ENCODE measurements around the gene GTF3C5. TPM values are rescaled to one million over a fixed set of nuclear protein-coding genes. Genes with fewer than 3 reads are reported as not detected.

Gene GTF3C5
- total and polyA plus RNA-seq, 2 of the 4 experiments (the other 2 are of a cell fraction): 49.1 to 52.3 TPM

DNA sequence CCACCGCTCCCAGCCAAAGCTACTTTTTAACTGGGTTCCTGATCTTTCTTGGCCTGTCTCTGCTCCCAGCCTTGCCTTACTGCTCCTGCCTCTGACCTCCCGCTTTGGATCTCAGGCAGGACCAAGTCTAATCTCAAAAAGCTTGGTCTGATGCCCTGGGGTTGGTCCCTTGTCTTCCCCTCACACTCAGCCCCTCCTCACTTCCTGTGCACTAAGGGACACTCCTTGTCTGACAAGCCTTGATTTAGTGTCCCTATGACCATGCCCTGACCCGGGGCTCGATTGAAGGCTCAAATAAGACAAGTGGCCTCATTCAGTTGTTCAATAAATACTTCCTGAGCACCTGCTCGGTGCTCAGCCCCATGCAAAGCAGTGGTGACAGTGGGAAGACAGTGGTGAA lies 3.7 kb upstream of the GTF3C5 start:
- Histone ChIP-seq H2BK15ac (ENCODE audit: low read depth, low read length) (no peak overlapping the region), H3K4ac (ENCODE audit: low read depth, low read length) (no peak overlapping the region), H3K14ac (replicated peaks; ENCODE audit: low read depth, low read length) (no peak overlapping the region), H3K36me3 (ENCODE audit: control insufficient read depth, insufficient read depth, low read length) (no peaks in the 10 kb centered on the region), H3K4me3 (ENCODE audit: insufficient read depth, low read depth, low read length) (no peak overlapping the region), H3K18ac (ENCODE audit: low read depth, low read length) (no peak overlapping the region), H3K9ac (ENCODE audit: low read depth, low read length) (no peak overlapping the region), H3K4me1 (ENCODE audit: control insufficient read depth, insufficient read depth, low read length) (peaks cover 6% of the 10 kb centered on the region), H4K91ac (ENCODE audit: insufficient read depth, low read depth, low read length) (no peak overlapping the region), H3K9me3 (ENCODE audit: control insufficient read depth, insufficient read depth, low read length) (no peaks in the 10 kb centered on the region), H2BK120ac (ENCODE audit: low read depth, low read length) (no peak overlapping the region), H2AK5ac (ENCODE audit: low read depth, low read length) (no peak overlapping the region), H2BK5ac (ENCODE audit: low read depth, low read length, poor library complexity, severe bottlenecking) (no peak overlapping the region), H3K79me1 (ENCODE audit: low read depth in 1 of 2, low read length in 2 of 2) (peaks cover 16 to 27% of the 10 kb centered on the region in 2 experiments), H3K23ac (ENCODE audit: low read depth, low read length) (no peak overlapping the region), H3K4me2 (ENCODE audit: low read depth, low read length) (no peak overlapping the region), H4K8ac (ENCODE audit: low read depth in 2 of 2, low read length in 2 of 2) (no peak overlapping the region), H2BK20ac (ENCODE audit: low read depth, low read length) (no peak overlapping the region), H3K27ac (ENCODE audit: insufficient read depth, low read length) (no peak overlapping the region), H4K5ac (ENCODE audit: low read depth, low read length) (no peak overlapping the region), H3K27me3 (ENCODE audit: control insufficient read depth, insufficient read depth, low read length) (no peaks in the 10 kb centered on the region; the same call in 1 of the 2 replicates), H3K56ac (ENCODE audit: extremely low read depth, insufficient read depth, low read length) (no peak overlapping the region), H2AFZ (replicated peaks; ENCODE audit: low read length, poor library complexity) (no peak overlapping the region), H3K9me1 (ENCODE audit: insufficient read depth, low read length) (no peaks in the 10 kb centered on the region; the same call in 1 of the 2 replicates), H4K20me1 (ENCODE audit: insufficient read depth, low read length) (peaks cover 4% of the 10 kb centered on the region; the same call in 1 of the 2 replicates), H2AK9ac (replicated peaks; ENCODE audit: low read depth, low read length, poor library complexity) (no peak overlapping the region)
- 52% methylated on average over 4 of the region's 5 CpGs; no CpG with 5 or more reads in 1 of the 2 experiments for WGBS, 2 experiments (ENCODE audit: extremely low coverage in 2 of 2, insufficient read length in 1 of 2)
- in situ Hi-C loops (cut with MboI; ENCODE audit: low sequenced_read_pairs): loop anchor here (25.0 kb wide), 1 partner anchor 460 kb away; the partner anchor contains the start of gene SLC2A6
- no TSS peak for BruUV-seq (replicated peaks)
- intact Hi-C loops (cut with micrococcal nuclease): no loop called here
- dilution Hi-C loops (cut with HindIII; ENCODE audit: low sequenced_read_pairs, unreplicated experiment): no loop called here
- no peak for TF ChIP-seq RAD21 (IDR thresholded peaks at IDR 0.05; ENCODE audit: low read length)
- DNase-seq: no peak
- POLR2A ChIA-PET (ENCODE audit: unreplicated experiment): no interaction called here
- no peak for ATAC-seq (ENCODE audit: low read depth)
- CTCF ChIA-PET: no interaction called here
